HCT116 (cell line): ENCODE results near the gene PARP12. TPM values are rescaled to one million over a fixed set of nuclear protein-coding genes. Genes with fewer than 3 reads are reported as not detected.

Experiments used
- ATAC-seq: fragments of 200-7000 bp; cut with Tn5 transposase; 2 replicates; pipeline ENCODE4 v1.9.1; 2020; ENCODE audit warnings: mild to moderate bottlenecking, moderate library complexity
- BruUV-seq: library from RNA; stranded (reverse); fragments of 400-500 nt; replicated peaks from 2 replicates; lab custom pipeline; 2021; lab: Mats Ljungman, UMichigan
- CTCF ChIA-PET: fragments of 300-600 bp; sonication (Branson Sonifier 250); formaldehyde crosslinking; loops from one replicate; lab custom pipeline; 2021; ENCODE audit warnings: antibody characterized with exemption; lab: Charles Lee
- POLR2A ChIA-PET: fragments of 300-600, 350-600 bp; sonication (Branson Sonifier 250); formaldehyde crosslinking; loops from one replicate; lab custom pipeline; 2021; ENCODE audit warnings: antibody characterized with exemption; lab: Charles Lee
- RAD21 ChIA-PET, 2 experiments: fragments of 300-600 bp; sonication (Branson Sonifier 250); formaldehyde crosslinking; loops; one replicate each; lab custom pipeline; 2023; ENCODE audit warnings: low total read pairs in 2 of 2; ENCODE audit not compliant: uncharacterized antibody in 2 of 2, unreplicated experiment in 2 of 2, low non-redundant PET in 1 of 2; lab: Charles Lee
- DNase-seq: peaks from one replicate; pipeline ENCODE4 v3.0.0-alpha.2; 2010; ENCODE audit warnings: low read depth, low spot score
- H2AFZ ChIP-seq: fragments of 200-600 bp; shearing (Covaris generic), sonication (generic); 2 replicates; pipeline ENCODE4 v1.6.1; 2017; ENCODE audit warnings: low read depth, mixed run types, mixed read lengths, antibody characterized with exemption, low read length; ENCODE audit not compliant: poor library complexity, severe bottlenecking
- H3K27ac ChIP-seq: 2 replicates; pipeline ENCODE4 v1.5.1; 2012; ENCODE audit warnings: low read depth, low read length
- H3K27me3 ChIP-seq: fragments of 200-600 bp; sonication (generic); 2 replicates; pipeline ENCODE4 v1.6.1; 2016; ENCODE audit warnings: mixed run types, low read length, mixed read lengths; ENCODE audit not compliant: insufficient read depth
- H3K36me3 ChIP-seq, 2 experiments: fragments of 200-500 bp in 1 of 2; fragments of 200-600 bp in 1 of 2; sonication (Bioruptor generic) in 1 of 2; sonication (generic) in 1 of 2; 2 replicates each; pipeline versions ENCODE4 v1.5.1 to v1.6.1; 2014 to 2016; ENCODE audit warnings: low read length in 2 of 2, inconsistent platforms in 1 of 2, mixed read lengths in 1 of 2, mixed run types in 1 of 2; ENCODE audit not compliant: insufficient read depth in 2 of 2, control insufficient read depth in 1 of 2
- H3K4me1 ChIP-seq, 2 experiments: fragments of 200-600 bp in 1 of 2; sonication (generic) in 1 of 2; 2 replicates each; pipeline versions ENCODE4 v1.5.1 to v1.6.1; 2012 to 2017; ENCODE audit warnings: low read length in 2 of 2, inconsistent platforms in 1 of 2, mild to moderate bottlenecking in 1 of 2, mixed read lengths in 1 of 2, mixed run types in 1 of 2, moderate library complexity in 1 of 2; ENCODE audit not compliant: insufficient read depth in 2 of 2, control insufficient read depth in 1 of 2
- H3K4me2 ChIP-seq: fragments of 200-600 bp; sonication (generic); 2 replicates; pipeline ENCODE4 v1.6.1; 2017; ENCODE audit warnings: mixed run types, low read length, mixed read lengths
- H3K4me3 ChIP-seq, 2 experiments: fragments of 200-600 bp in 1 of 2; sonication (generic) in 1 of 2; replicated peaks in 1 of 2; 2 replicates each; pipeline ENCODE4 v1.5.1; 2011 to 2016; ENCODE audit warnings: low read length in 2 of 2, control low read depth in 1 of 2, low read depth in 1 of 2, mild to moderate bottlenecking in 1 of 2, mixed read lengths in 1 of 2, mixed run types in 1 of 2
- H3K79me2 ChIP-seq: fragments of 200-600 bp; sonication (generic); 2 replicates; pipeline ENCODE4 v1.6.1; 2017; ENCODE audit warnings: mild to moderate bottlenecking, mixed run types, low read length, moderate library complexity, mixed read lengths; ENCODE audit not compliant: insufficient read depth
- H3K9ac ChIP-seq: fragments of 200-600 bp; sonication (generic); 2 replicates; pipeline ENCODE4 v1.6.1; 2016; ENCODE audit warnings: low read length, mixed read lengths
- H3K9me2 ChIP-seq: fragments of 200-600 bp; sonication (generic), shearing (Covaris generic); 2 replicates; pipeline ENCODE4 v1.6.1; 2017; ENCODE audit warnings: mixed run types, mild to moderate bottlenecking, moderate library complexity; ENCODE audit not compliant: insufficient read depth
- H3K9me3 ChIP-seq, 2 experiments: fragments of 200-500 bp in 1 of 2; fragments of 200-600 bp in 1 of 2; sonication (Bioruptor generic) in 1 of 2; sonication (generic) in 1 of 2; 2 replicates each; pipeline ENCODE4 v1.6.1; 2014 to 2017; ENCODE audit warnings: low read length in 2 of 2, mixed read lengths in 2 of 2, inconsistent platforms in 1 of 2, low read depth in 1 of 2, mild to moderate bottlenecking in 1 of 2, mixed run types in 1 of 2, moderate library complexity in 1 of 2; ENCODE audit not compliant: control insufficient read depth in 1 of 2, insufficient read depth in 1 of 2
- H4K20me1 ChIP-seq: fragments of 200-600 bp; sonication (generic), shearing (Covaris generic); 2 replicates; pipeline ENCODE4 v1.6.1; 2017; ENCODE audit warnings: mixed run types, mild to moderate bottlenecking, moderate library complexity; ENCODE audit not compliant: insufficient read depth
- CEBPB ChIP-seq: IDR thresholded peaks from 2 replicates; pipeline ENCODE4 v1.6.1; 2012; ENCODE audit warnings: low read depth
- CTCF ChIP-seq, 3 experiments: fragments of 200-600 bp in 1 of 3; sonication (generic) in 1 of 3; IDR thresholded peaks in 2 of 3; conservative IDR thresholded peaks in 1 of 3; 2 replicates each; pipeline ENCODE4 v1.5.1; 2012 to 2017; ENCODE audit warnings: low read depth in 2 of 3, low read length in 2 of 3, antibody characterized with exemption in 1 of 3, borderline replicate concordance in 1 of 3, control low read depth in 1 of 3, mild to moderate bottlenecking in 1 of 3, mixed read lengths in 1 of 3, mixed run types in 1 of 3, moderate library complexity in 1 of 3; ENCODE audit not compliant: insufficient read depth in 1 of 3
- ELF1 ChIP-seq: IDR thresholded peaks from 2 replicates; pipeline ENCODE4 v1.6.1; 2012; ENCODE audit warnings: low read depth, borderline replicate concordance
- EZH2phosphoT487 ChIP-seq: fragments of 200-600 bp; IDR thresholded peaks from 2 replicates; pipeline ENCODE4 v1.6.1; 2018; ENCODE audit warnings: antibody characterized with exemption, borderline replicate concordance
- FOSL1 ChIP-seq: IDR thresholded peaks from 2 replicates; pipeline ENCODE4 v1.6.1; 2012; ENCODE audit warnings: low read depth
- MAX ChIP-seq: IDR thresholded peaks from 2 replicates; pipeline ENCODE4 v1.6.1; 2012
- SRF ChIP-seq: IDR thresholded peaks from 2 replicates; pipeline ENCODE4 v1.6.1; 2012; ENCODE audit warnings: low read depth
- ZFX ChIP-seq: fragments of 450-650 bp; IDR thresholded peaks from 2 replicates; pipeline ENCODE4 v1.6.1; 2017
- ZNF274 ChIP-seq: fragments of 200-500 bp; sonication (Bioruptor generic); IDR thresholded peaks from 2 replicates; pipeline ENCODE4 v1.6.1; 2014; ENCODE audit warnings: mild to moderate bottlenecking, low read depth, low read length, inconsistent platforms
- intact Hi-C: fragments of 100-400 bp; cut with micrococcal nuclease; formaldehyde crosslinking; loops from 2 replicates; pipeline ENCODE4 v1.10.0; 2022
- total RNA-seq: library from RNA; stranded (reverse); gene quantifications from one replicate; pipeline ENCODE4 v1.2.1, GENCODE V29; 2021; ENCODE audit not compliant: unreplicated experiment
- TF ChIP-seq, protein P1 (sequence below): IDR thresholded peaks from 2 replicates; pipeline ENCODE4 v1.6.1; 2012; ENCODE audit warnings: low read depth
- TF ChIP-seq, protein P2 (sequence below): IDR thresholded peaks from 2 replicates; pipeline ENCODE4 v1.6.1; 2012

PARP12 gene
- total RNA-seq, 1 experiment from 2014 or later, result 17.7 TPM

DNA sequence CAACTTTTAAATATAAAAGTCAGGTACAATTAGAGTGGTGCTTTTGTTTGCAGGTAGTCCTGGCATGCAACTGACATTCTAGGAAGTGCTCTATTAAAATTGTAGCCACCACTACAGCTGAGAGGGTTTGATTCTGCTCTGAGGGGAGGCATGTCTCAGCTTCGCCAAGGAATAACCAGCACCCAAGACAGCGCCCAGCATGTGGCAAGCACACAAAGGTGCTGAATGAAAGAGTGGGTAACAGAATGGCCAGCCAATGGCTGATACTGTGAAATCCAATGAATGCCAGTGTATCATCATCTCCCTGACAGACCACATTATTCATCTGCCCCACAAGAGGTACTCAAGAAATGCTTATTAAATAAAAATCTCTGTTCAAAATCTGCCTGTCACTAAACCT, 6.9 kb downstream of the PARP12 start:
- no peaks in the 10 kb centered on the region for H3K9me2 ChIP-seq
- H4K20me1 ChIP-seq, result no peaks in the 10 kb centered on the region
- no TSS peak for BruUV-seq
- no peak overlapping the region for H3K4me2 ChIP-seq
- no peak overlapping the region for H3K9ac ChIP-seq
- no peaks in the 10 kb centered on the region for H3K27me3 ChIP-seq
- H3K36me3 ChIP-seq, result peaks cover 0 to 6% of the 10 kb centered on the region in 2 experiments; a peak in 1 of 4 replicates
- H3K9me3 ChIP-seq, result no peaks in the 10 kb centered on the region
- intact Hi-C loops, result no loop called here
- peaks cover 19 to 27% of the 10 kb centered on the region in 2 experiments for H3K4me1 ChIP-seq
- no peak overlapping the region for H3K4me3 ChIP-seq
- H3K27ac ChIP-seq, result no peak overlapping the region
- RAD21 ChIA-PET, result no interaction called here
- H2AFZ ChIP-seq, result no peak overlapping the region
- ATAC-seq, result no peak
- H3K79me2 ChIP-seq, result peaks cover 2% of the 10 kb centered on the region; the same call in 1 of the 2 replicates
- POLR2A ChIA-PET, result no interaction called here
- CTCF ChIA-PET, result no interaction called here
- TF ChIP-seq SRF, result no peak
- TF ChIP-seq CTCF (IDR thresholded peaks at IDR 0.05 in 2 of 3, conservative IDR thresholded peaks at IDR 0.05 in 1 of 3; ENCODE audit: borderline replicate concordance in 1 of 3, insufficient read depth in 1 of 3, low read depth in 2 of 3, low read length in 2 of 3), result no peak
- no peak for TF ChIP-seq FOSL1
- TF ChIP-seq EZH2phosphoT487, result no peak
- TF ChIP-seq, protein P1, sequence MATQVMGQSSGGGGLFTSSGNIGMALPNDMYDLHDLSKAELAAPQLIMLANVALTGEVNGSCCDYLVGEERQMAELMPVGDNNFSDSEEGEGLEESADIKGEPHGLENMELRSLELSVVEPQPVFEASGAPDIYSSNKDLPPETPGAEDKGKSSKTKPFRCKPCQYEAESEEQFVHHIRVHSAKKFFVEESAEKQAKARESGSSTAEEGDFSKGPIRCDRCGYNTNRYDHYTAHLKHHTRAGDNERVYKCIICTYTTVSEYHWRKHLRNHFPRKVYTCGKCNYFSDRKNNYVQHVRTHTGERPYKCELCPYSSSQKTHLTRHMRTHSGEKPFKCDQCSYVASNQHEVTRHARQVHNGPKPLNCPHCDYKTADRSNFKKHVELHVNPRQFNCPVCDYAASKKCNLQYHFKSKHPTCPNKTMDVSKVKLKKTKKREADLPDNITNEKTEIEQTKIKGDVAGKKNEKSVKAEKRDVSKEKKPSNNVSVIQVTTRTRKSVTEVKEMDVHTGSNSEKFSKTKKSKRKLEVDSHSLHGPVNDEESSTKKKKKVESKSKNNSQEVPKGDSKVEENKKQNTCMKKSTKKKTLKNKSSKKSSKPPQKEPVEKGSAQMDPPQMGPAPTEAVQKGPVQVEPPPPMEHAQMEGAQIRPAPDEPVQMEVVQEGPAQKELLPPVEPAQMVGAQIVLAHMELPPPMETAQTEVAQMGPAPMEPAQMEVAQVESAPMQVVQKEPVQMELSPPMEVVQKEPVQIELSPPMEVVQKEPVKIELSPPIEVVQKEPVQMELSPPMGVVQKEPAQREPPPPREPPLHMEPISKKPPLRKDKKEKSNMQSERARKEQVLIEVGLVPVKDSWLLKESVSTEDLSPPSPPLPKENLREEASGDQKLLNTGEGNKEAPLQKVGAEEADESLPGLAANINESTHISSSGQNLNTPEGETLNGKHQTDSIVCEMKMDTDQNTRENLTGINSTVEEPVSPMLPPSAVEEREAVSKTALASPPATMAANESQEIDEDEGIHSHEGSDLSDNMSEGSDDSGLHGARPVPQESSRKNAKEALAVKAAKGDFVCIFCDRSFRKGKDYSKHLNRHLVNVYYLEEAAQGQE, result no peak
- no peak for TF ChIP-seq CEBPB
- TF ChIP-seq, protein P2, sequence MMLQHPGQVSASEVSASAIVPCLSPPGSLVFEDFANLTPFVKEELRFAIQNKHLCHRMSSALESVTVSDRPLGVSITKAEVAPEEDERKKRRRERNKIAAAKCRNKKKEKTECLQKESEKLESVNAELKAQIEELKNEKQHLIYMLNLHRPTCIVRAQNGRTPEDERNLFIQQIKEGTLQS, result no peak
- no peak for TF ChIP-seq ZFX
- TF ChIP-seq ZNF274, result no peak
- no peak for TF ChIP-seq ELF1
- TF ChIP-seq MAX, result no peak
- no peak for DNase-seq
